ENCODE measurements around the gene RBMS3. TPM values are rescaled to one million over a fixed set of nuclear protein-coding genes. Genes with fewer than 3 reads are reported as not detected.

Gene RBMS3
- polyA plus RNA-seq, 1 donor = 28.5 TPM

GRCh38 chr3:29887451-29887850, 606.6 kb downstream of the RBMS3 start:
- no peak for DNase-seq (ENCODE audit: low read depth)

- no peak for DNase-seq (ENCODE audit: low read depth)
These were observed 608.3 kb downstream of the RBMS3 start for GRCh38 chr3:29889215-29889614.

- DNase-seq (ENCODE audit: low read depth) = no peak
These were observed 609.9 kb downstream of the RBMS3 start for GRCh38 chr3:29890801-29891200.

GRCh38 chr3:29892976-29893554, 612.2 kb downstream of the RBMS3 start:
- DNase-seq (ENCODE audit: low read depth) = no peak

GRCh38 chr3:29896856-29897255, 616.0 kb downstream of the RBMS3 start:
- DNase-seq (ENCODE audit: low read depth) = no peak

GRCh38 chr3:29898171-29898965, 617.5 kb downstream of the RBMS3 start:
- no peak for DNase-seq (ENCODE audit: low read depth)

GRCh38 chr3:29899021-29899420, 618.1 kb downstream of the RBMS3 start:
- no peak for DNase-seq (ENCODE audit: low read depth)

GRCh38 chr3:29901097-29901496, 620.2 kb downstream of the RBMS3 start:
- DNase-seq (ENCODE audit: low read depth) = no peak

- no peak for DNase-seq (ENCODE audit: low read depth)
These were observed 622.7 kb downstream of the RBMS3 start for GRCh38 chr3:29903600-29903999.

- DNase-seq (ENCODE audit: low read depth) = no peak
These were observed 626.0 kb downstream of the RBMS3 start for GRCh38 chr3:29906906-29907305.

GRCh38 chr3:29912600-29913288, 631.9 kb downstream of the RBMS3 start:
- no peak for DNase-seq (ENCODE audit: low read depth)

- DNase-seq (ENCODE audit: low read depth) = no peak
These were observed 634.1 kb downstream of the RBMS3 start for GRCh38 chr3:29914861-29915524.

- DNase-seq (ENCODE audit: low read depth) = no peak
These were observed 638.7 kb downstream of the RBMS3 start for GRCh38 chr3:29919571-29919970.

GRCh38 chr3:29922992-29923746, 642.3 kb downstream of the RBMS3 start:
- DNase-seq (ENCODE audit: low read depth) = peak; percentile 60

GRCh38 chr3:29924783-29925561, 644.1 kb downstream of the RBMS3 start:
- DNase-seq (ENCODE audit: low read depth) = no peak

GRCh38 chr3:29926378-29926777, 645.5 kb downstream of the RBMS3 start:
- DNase-seq (ENCODE audit: low read depth) = no peak

- no peak for DNase-seq (ENCODE audit: low read depth)
These were observed 651.9 kb downstream of the RBMS3 start for GRCh38 chr3:29932696-29933325.

GRCh38 chr3:29933802-29934490, 653.1 kb downstream of the RBMS3 start:
- no peak for DNase-seq (ENCODE audit: low read depth)

GRCh38 chr3:29934751-29935150, 653.9 kb downstream of the RBMS3 start:
- no peak for DNase-seq (ENCODE audit: low read depth)

- DNase-seq (ENCODE audit: low read depth) = no peak
These were observed 655.2 kb downstream of the RBMS3 start for GRCh38 chr3:29936054-29936453.
